HCT116 (cell line): Measurements from ENCODE around the gene C20orf96. TPM values are rescaled to one million over a fixed set of nuclear protein-coding genes. Genes with fewer than 3 reads are reported as not detected.

Experiments
- ATAC-seq: fragments of 200-7000 bp; cut with Tn5 transposase; 2 replicates; pipeline ENCODE4 v1.9.1; 2020; ENCODE audit warnings: mild to moderate bottlenecking, moderate library complexity
- Bru-seq: library from RNA; stranded (reverse); fragments of 400-500 nt; gene quantifications from one replicate; lab custom pipeline; 2021; lab: Mats Ljungman, UMichigan
- BruChase-seq, 2 experiments: library from RNA; stranded (reverse); fragments of 400-500 nt; gene quantifications; one replicate each; lab custom pipeline; 2021; lab: Mats Ljungman, UMichigan
- BruUV-seq: library from RNA; stranded (reverse); fragments of 400-500 nt; replicated peaks from 2 replicates; lab custom pipeline; 2021; lab: Mats Ljungman, UMichigan
- CTCF ChIA-PET: fragments of 300-600 bp; sonication (Branson Sonifier 250); formaldehyde crosslinking; loops from one replicate; lab custom pipeline; 2021; ENCODE audit warnings: antibody characterized with exemption; lab: Charles Lee
- POLR2A ChIA-PET: fragments of 300-600, 350-600 bp; sonication (Branson Sonifier 250); formaldehyde crosslinking; loops from one replicate; lab custom pipeline; 2021; ENCODE audit warnings: antibody characterized with exemption; lab: Charles Lee
- RAD21 ChIA-PET, 2 experiments: fragments of 300-600 bp; sonication (Branson Sonifier 250); formaldehyde crosslinking; loops; one replicate each; lab custom pipeline; 2023; ENCODE audit warnings: low total read pairs in 2 of 2; ENCODE audit not compliant: uncharacterized antibody in 2 of 2, unreplicated experiment in 2 of 2, low non-redundant PET in 1 of 2; lab: Charles Lee
- DNase-seq: peaks from one replicate; pipeline ENCODE4 v3.0.0-alpha.2; 2010; ENCODE audit warnings: low read depth, low spot score
- H2AFZ ChIP-seq: fragments of 200-600 bp; shearing (Covaris generic), sonication (generic); 2 replicates; pipeline ENCODE4 v1.6.1; 2017; ENCODE audit warnings: low read depth, mixed run types, mixed read lengths, antibody characterized with exemption, low read length; ENCODE audit not compliant: poor library complexity, severe bottlenecking
- H3K27ac ChIP-seq: 2 replicates; pipeline ENCODE4 v1.5.1; 2012; ENCODE audit warnings: low read depth, low read length
- H3K27me3 ChIP-seq: fragments of 200-600 bp; sonication (generic); 2 replicates; pipeline ENCODE4 v1.6.1; 2016; ENCODE audit warnings: mixed run types, low read length, mixed read lengths; ENCODE audit not compliant: insufficient read depth
- H3K36me3 ChIP-seq, 2 experiments: fragments of 200-500 bp in 1 of 2; fragments of 200-600 bp in 1 of 2; sonication (Bioruptor generic) in 1 of 2; sonication (generic) in 1 of 2; 2 replicates each; pipeline versions ENCODE4 v1.5.1 to v1.6.1; 2014 to 2016; ENCODE audit warnings: low read length in 2 of 2, inconsistent platforms in 1 of 2, mixed read lengths in 1 of 2, mixed run types in 1 of 2; ENCODE audit not compliant: insufficient read depth in 2 of 2, control insufficient read depth in 1 of 2
- H3K4me1 ChIP-seq, 2 experiments: fragments of 200-600 bp in 1 of 2; sonication (generic) in 1 of 2; 2 replicates each; pipeline versions ENCODE4 v1.5.1 to v1.6.1; 2012 to 2017; ENCODE audit warnings: low read length in 2 of 2, inconsistent platforms in 1 of 2, mild to moderate bottlenecking in 1 of 2, mixed read lengths in 1 of 2, mixed run types in 1 of 2, moderate library complexity in 1 of 2; ENCODE audit not compliant: insufficient read depth in 2 of 2, control insufficient read depth in 1 of 2
- H3K4me2 ChIP-seq: fragments of 200-600 bp; sonication (generic); 2 replicates; pipeline ENCODE4 v1.6.1; 2017; ENCODE audit warnings: mixed run types, low read length, mixed read lengths
- H3K4me3 ChIP-seq, 2 experiments: fragments of 200-600 bp in 1 of 2; sonication (generic) in 1 of 2; replicated peaks in 1 of 2; 2 replicates each; pipeline ENCODE4 v1.5.1; 2011 to 2016; ENCODE audit warnings: low read length in 2 of 2, control low read depth in 1 of 2, low read depth in 1 of 2, mild to moderate bottlenecking in 1 of 2, mixed read lengths in 1 of 2, mixed run types in 1 of 2
- H3K79me2 ChIP-seq: fragments of 200-600 bp; sonication (generic); 2 replicates; pipeline ENCODE4 v1.6.1; 2017; ENCODE audit warnings: mild to moderate bottlenecking, mixed run types, low read length, moderate library complexity, mixed read lengths; ENCODE audit not compliant: insufficient read depth
- H3K9ac ChIP-seq: fragments of 200-600 bp; sonication (generic); 2 replicates; pipeline ENCODE4 v1.6.1; 2016; ENCODE audit warnings: low read length, mixed read lengths
- H3K9me2 ChIP-seq: fragments of 200-600 bp; sonication (generic), shearing (Covaris generic); 2 replicates; pipeline ENCODE4 v1.6.1; 2017; ENCODE audit warnings: mixed run types, mild to moderate bottlenecking, moderate library complexity; ENCODE audit not compliant: insufficient read depth
- H3K9me3 ChIP-seq, 2 experiments: fragments of 200-500 bp in 1 of 2; fragments of 200-600 bp in 1 of 2; sonication (Bioruptor generic) in 1 of 2; sonication (generic) in 1 of 2; 2 replicates each; pipeline ENCODE4 v1.6.1; 2014 to 2017; ENCODE audit warnings: low read length in 2 of 2, mixed read lengths in 2 of 2, inconsistent platforms in 1 of 2, low read depth in 1 of 2, mild to moderate bottlenecking in 1 of 2, mixed run types in 1 of 2, moderate library complexity in 1 of 2; ENCODE audit not compliant: control insufficient read depth in 1 of 2, insufficient read depth in 1 of 2
- H4K20me1 ChIP-seq: fragments of 200-600 bp; sonication (generic), shearing (Covaris generic); 2 replicates; pipeline ENCODE4 v1.6.1; 2017; ENCODE audit warnings: mixed run types, mild to moderate bottlenecking, moderate library complexity; ENCODE audit not compliant: insufficient read depth
- ATF3 ChIP-seq: IDR thresholded peaks from 2 replicates; pipeline ENCODE4 v1.6.1; 2012
- CBX3 ChIP-seq: IDR thresholded peaks from 2 replicates; pipeline ENCODE4 v1.6.1; 2012; ENCODE audit warnings: low read depth
- CTCF ChIP-seq, 3 experiments: fragments of 200-600 bp in 1 of 3; sonication (generic) in 1 of 3; IDR thresholded peaks in 2 of 3; conservative IDR thresholded peaks in 1 of 3; 2 replicates each; pipeline ENCODE4 v1.5.1; 2012 to 2017; ENCODE audit warnings: low read depth in 2 of 3, low read length in 2 of 3, antibody characterized with exemption in 1 of 3, borderline replicate concordance in 1 of 3, control low read depth in 1 of 3, mild to moderate bottlenecking in 1 of 3, mixed read lengths in 1 of 3, mixed run types in 1 of 3, moderate library complexity in 1 of 3; ENCODE audit not compliant: insufficient read depth in 1 of 3
- EGR1 ChIP-seq: IDR thresholded peaks from 2 replicates; pipeline ENCODE4 v1.6.1; 2012; ENCODE audit warnings: low read depth
- ELF1 ChIP-seq: IDR thresholded peaks from 2 replicates; pipeline ENCODE4 v1.6.1; 2012; ENCODE audit warnings: low read depth, borderline replicate concordance
- EZH2 ChIP-seq: fragments of 200-600 bp; sonication (generic); IDR thresholded peaks from 2 replicates; pipeline ENCODE4 v1.6.1; 2017; ENCODE audit warnings: antibody characterized with exemption, mixed run types
- EZH2phosphoT487 ChIP-seq: fragments of 200-600 bp; IDR thresholded peaks from 2 replicates; pipeline ENCODE4 v1.6.1; 2018; ENCODE audit warnings: antibody characterized with exemption, borderline replicate concordance
- FOSL1 ChIP-seq: IDR thresholded peaks from 2 replicates; pipeline ENCODE4 v1.6.1; 2012; ENCODE audit warnings: low read depth
- MAX ChIP-seq: IDR thresholded peaks from 2 replicates; pipeline ENCODE4 v1.6.1; 2012
- POLR2A ChIP-seq: IDR thresholded peaks from 2 replicates; pipeline ENCODE4 v1.7.0; 2011; ENCODE audit warnings: borderline replicate concordance; ENCODE audit not compliant: insufficient read depth, insufficient read length; ENCODE audit errors: extremely low read depth
- POLR2AphosphoS5 ChIP-seq: IDR thresholded peaks from 2 replicates; pipeline ENCODE4 v1.6.1; 2011; ENCODE audit warnings: mild to moderate bottlenecking, low read depth, low read length, moderate library complexity
- RAD21 ChIP-seq: IDR thresholded peaks from 2 replicates; pipeline ENCODE4 v1.6.1; 2012; ENCODE audit warnings: low read depth, mild to moderate bottlenecking
- SIN3A ChIP-seq: IDR thresholded peaks from 2 replicates; pipeline ENCODE4 v1.6.1; 2012; ENCODE audit warnings: low read depth
- SP1 ChIP-seq: IDR thresholded peaks from 2 replicates; pipeline ENCODE4 v1.6.1; 2012; ENCODE audit warnings: low read depth
- SRF ChIP-seq: IDR thresholded peaks from 2 replicates; pipeline ENCODE4 v1.6.1; 2012; ENCODE audit warnings: low read depth
- TCF7L2 ChIP-seq: IDR thresholded peaks from 2 replicates; pipeline ENCODE4 v1.7.0; 2011; ENCODE audit warnings: borderline replicate concordance, inconsistent platforms; ENCODE audit not compliant: insufficient read depth, insufficient read length; ENCODE audit errors: extremely low read depth
- YY1 ChIP-seq: IDR thresholded peaks from 2 replicates; pipeline ENCODE4 v1.6.1; 2011; ENCODE audit warnings: low read length, low read depth, moderate library complexity, mild to moderate bottlenecking; ENCODE audit not compliant: insufficient replicate concordance; ENCODE audit errors: extremely low read depth
- intact Hi-C: fragments of 100-400 bp; cut with micrococcal nuclease; formaldehyde crosslinking; loops from 2 replicates; pipeline ENCODE4 v1.10.0; 2022
- long read RNA-seq: library from polyadenylated mRNA; unstranded; transcript quantifications from one replicate; pipeline ENCODE4 v2.0.0, GENCODE V29; 2021; ENCODE audit not compliant: unreplicated experiment
- polyA plus RNA-seq: library from polyadenylated mRNA; unstranded; fragments of >200 nt; gene quantifications from 2 replicates; pipeline ENCODE4 v1.2.1, GENCODE V29; 2012; ENCODE audit warnings: missing spikeins
- total RNA-seq: library from RNA; stranded (reverse); gene quantifications from one replicate; pipeline ENCODE4 v1.2.1, GENCODE V29; 2021; ENCODE audit not compliant: unreplicated experiment
- TF ChIP-seq, protein P1 (sequence below): IDR thresholded peaks from 2 replicates; pipeline ENCODE4 v1.6.1; 2011; ENCODE audit warnings: mild to moderate bottlenecking, low read length, moderate library complexity; ENCODE audit not compliant: insufficient replicate concordance; ENCODE audit errors: extremely low read depth

C20orf96 gene, protein sequence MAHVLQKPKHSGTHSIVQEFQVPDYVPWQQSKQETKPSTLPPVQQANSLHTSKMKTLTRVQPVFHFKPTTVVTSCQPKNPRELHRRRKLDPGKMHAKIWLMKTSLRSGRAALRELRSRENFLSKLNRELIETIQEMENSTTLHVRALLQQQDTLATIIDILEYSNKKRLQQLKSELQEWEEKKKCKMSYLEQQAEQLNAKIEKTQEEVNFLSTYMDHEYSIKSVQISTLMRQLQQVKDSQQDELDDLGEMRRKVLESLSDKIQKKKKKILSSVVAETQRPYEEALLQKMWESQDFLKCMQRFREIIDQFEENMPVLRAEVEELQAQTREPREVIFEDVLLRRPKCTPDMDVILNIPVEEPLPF
- total RNA-seq (22.1 TPM), Bru-seq, nascent RNA (percentile 69 among the genes with signal in this experiment), BruChase-seq, experiment 1, labeled RNA remaining after a 6-hour chase (percentile 77 among the genes with signal in this experiment), BruChase-seq, experiment 2, labeled RNA remaining after a 2-hour chase (percentile 76 among the genes with signal in this experiment)
- 16.9 and 18.7 TPM in 2 replicates for polyA plus RNA-seq
- long read RNA-seq, transcript C20orf96-202 (9 exons, 1,420 nt) = major isoform, 6 of 27 reads
- long read RNA-seq, partial matches to known transcripts = 9 of 27 reads
- long read RNA-seq, other reads (novel, unspliced or antisense) = 10 of 27 reads

DNA sequence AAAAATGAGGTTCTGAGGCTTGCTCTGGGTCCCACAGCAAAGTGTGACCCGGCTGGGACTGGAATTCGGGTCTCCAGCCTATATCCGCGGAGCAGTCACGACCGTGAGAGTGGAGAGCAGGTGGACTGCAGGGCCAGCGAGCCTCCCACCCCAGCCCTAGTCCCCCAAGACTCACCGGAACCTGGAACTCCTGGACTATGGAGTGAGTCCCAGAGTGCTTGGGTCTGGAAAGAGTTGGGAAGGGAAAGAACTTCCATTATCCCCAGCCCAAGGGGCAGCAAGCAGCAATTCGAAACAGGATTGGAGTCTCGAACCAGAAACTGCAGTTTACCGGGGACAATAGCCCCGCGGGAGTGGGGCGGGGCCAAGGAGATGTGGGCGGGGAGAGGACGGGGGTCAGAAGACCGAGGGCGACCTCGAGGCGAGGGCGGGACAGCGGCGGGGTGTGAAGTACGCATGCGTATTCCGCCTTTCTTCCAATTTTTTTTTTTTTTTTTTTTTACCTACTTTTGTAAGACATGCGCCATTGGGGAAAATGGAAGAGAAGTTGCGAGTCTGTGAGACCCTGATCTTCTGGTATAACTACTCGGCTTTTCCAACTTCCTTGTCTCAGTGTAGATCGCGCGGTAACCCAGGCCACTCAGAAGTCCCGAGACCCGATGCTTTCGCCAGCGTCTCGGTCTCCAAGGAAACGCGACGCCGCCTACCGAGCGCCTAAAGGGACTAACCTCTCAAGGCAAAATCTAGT is at the start of gene C20orf96:
C20orf96 (minus strand) TSS at position 667 of the 748 bp plus-strand sequence; CDS start at position 527, 140 bp downstream.
- peak within 1 kb of the TSS; percentile 80 for H3K27ac ChIP-seq
- DNase-seq (peak; percentile 91), ATAC-seq (peak; percentile 95)
- no peaks in the 10 kb centered on the region; a peak in 1 of 4 replicates for H3K9me3 ChIP-seq
- RAD21 ChIA-PET = no interaction called here
- H3K4me1 ChIP-seq = peaks cover 12 to 22% of the 10 kb centered on the region in 2 experiments
- CTCF ChIA-PET = no interaction called here
- peak; percentile 24 for TF ChIP-seq TCF7L2
- TF ChIP-seq CTCF (IDR thresholded peaks at IDR 0.05 in 2 of 3, conservative IDR thresholded peaks at IDR 0.05 in 1 of 3; ENCODE audit: borderline replicate concordance in 1 of 3, insufficient read depth in 1 of 3, low read depth in 2 of 3, low read length in 2 of 3) = peak in 1 of 3 experiments; percentile 53; a peak in 2 of 6 replicates
- TF ChIP-seq YY1 = no peak
- peak; percentile 60; the same call in 1 of the 2 replicates for TF ChIP-seq MAX
- TF ChIP-seq POLR2AphosphoS5 = peak; percentile 76
- peak; percentile 80 for TF ChIP-seq SIN3A
- TF ChIP-seq EZH2phosphoT487 = no peak
- TF ChIP-seq POLR2A = peak; percentile 54
- peak; percentile 8; the same call in 1 of the 2 replicates for TF ChIP-seq CBX3
- TF ChIP-seq, protein P1, sequence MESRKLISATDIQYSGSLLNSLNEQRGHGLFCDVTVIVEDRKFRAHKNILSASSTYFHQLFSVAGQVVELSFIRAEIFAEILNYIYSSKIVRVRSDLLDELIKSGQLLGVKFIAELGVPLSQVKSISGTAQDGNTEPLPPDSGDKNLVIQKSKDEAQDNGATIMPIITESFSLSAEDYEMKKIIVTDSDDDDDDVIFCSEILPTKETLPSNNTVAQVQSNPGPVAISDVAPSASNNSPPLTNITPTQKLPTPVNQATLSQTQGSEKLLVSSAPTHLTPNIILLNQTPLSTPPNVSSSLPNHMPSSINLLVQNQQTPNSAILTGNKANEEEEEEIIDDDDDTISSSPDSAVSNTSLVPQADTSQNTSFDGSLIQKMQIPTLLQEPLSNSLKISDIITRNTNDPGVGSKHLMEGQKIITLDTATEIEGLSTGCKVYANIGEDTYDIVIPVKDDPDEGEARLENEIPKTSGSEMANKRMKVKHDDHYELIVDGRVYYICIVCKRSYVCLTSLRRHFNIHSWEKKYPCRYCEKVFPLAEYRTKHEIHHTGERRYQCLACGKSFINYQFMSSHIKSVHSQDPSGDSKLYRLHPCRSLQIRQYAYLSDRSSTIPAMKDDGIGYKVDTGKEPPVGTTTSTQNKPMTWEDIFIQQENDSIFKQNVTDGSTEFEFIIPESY = peak; percentile 82
- no peak for TF ChIP-seq ATF3
- TF ChIP-seq SP1 = peak; percentile 31; the same call in 1 of the 2 replicates
- TF ChIP-seq ELF1 = no peak; the same call in 1 of the 2 replicates
- TF ChIP-seq RAD21 = no peak
- TF ChIP-seq FOSL1 = no peak
- TF ChIP-seq EZH2 = no peak
- TF ChIP-seq SRF = no peak
- TF ChIP-seq EGR1 = no peak
- peak within 1 kb of the TSS; percentile 94 for H3K9ac ChIP-seq
- H3K27me3 ChIP-seq = no peaks in the 10 kb centered on the region
- H2AFZ ChIP-seq = peak within 1 kb of the TSS; percentile 53
- peaks cover 10% of the 10 kb centered on the region; the same call in 1 of the 2 replicates for H3K79me2 ChIP-seq
- BruUV-seq = no TSS peak
- H3K9me2 ChIP-seq = no peaks in the 10 kb centered on the region
- H4K20me1 ChIP-seq = no peaks in the 10 kb centered on the region
- POLR2A ChIA-PET = no interaction called here
- H3K36me3 ChIP-seq = 0 out of 4 replicates have a peak, but pooled peaks cover 2 to 3% of the 10 kb centered on the region in 2 experiments
- peak within 1 kb of the TSS; percentile 92 for H3K4me2 ChIP-seq
- H3K4me3 ChIP-seq = peak within 1 kb of the TSS; percentile 89 to 94
- intact Hi-C loops = no loop called here
